SK-N-MC (cell line): ENCODE data around the gene BHLHE40.

Experiments used
- DNase-seq: peaks from one replicate; pipeline ENCODE4 v3.0.0-alpha.2; 2011; ENCODE audit warnings: low read depth, low spot score
- H3K27ac ChIP-seq: fragments of 200-600 bp; sonication (generic); 2 replicates; pipeline ENCODE4 v1.5.1; 2016; ENCODE audit warnings: mixed run types
- H3K36me3 ChIP-seq: fragments of 200-600 bp; sonication (generic); 2 replicates; pipeline ENCODE4 v1.6.1; 2017; ENCODE audit warnings: antibody characterized with exemption, low read length, mixed read lengths; ENCODE audit not compliant: insufficient read depth
- H3K4me3 ChIP-seq: fragments of 200-600 bp; sonication (generic); 2 replicates; pipeline ENCODE4 v1.5.1; 2016
- H3K9ac ChIP-seq: fragments of 200-600 bp; sonication (generic); 2 replicates; pipeline ENCODE4 v1.8.0; 2017; ENCODE audit warnings: mixed run types, mixed read lengths; ENCODE audit not compliant: insufficient read length
- H3K9me3 ChIP-seq: fragments of 200-600 bp; sonication (generic); 2 replicates; pipeline ENCODE4 v1.6.1; 2017; ENCODE audit warnings: low read depth, mild to moderate bottlenecking, antibody characterized with exemption, low read length, moderate library complexity, mixed read lengths
- EZH2 ChIP-seq: fragments of 200-600 bp; sonication (generic); IDR thresholded peaks from one replicate; pipeline ENCODE4 v1.6.1; 2017; ENCODE audit warnings: antibody characterized with exemption
- FOXP2 ChIP-seq: optimal IDR thresholded peaks from 2 replicates; pipeline ENCODE3; 2011; ENCODE audit warnings: mild to moderate bottlenecking, moderate library complexity; ENCODE audit not compliant: insufficient read depth; ENCODE audit errors: extremely low read length, control extremely low read depth
- POLR2AphosphoS5 ChIP-seq: IDR thresholded peaks from 2 replicates; pipeline ENCODE4 v1.6.1; 2012; ENCODE audit warnings: mild to moderate bottlenecking, low read depth, low read length, borderline replicate concordance

Gene BHLHE40

GRCh38 chr3:5009506-5010109, 30.4 kb downstream of the BHLHE40 start:
- no peak overlapping the region for H3K9ac ChIP-seq
- TF ChIP-seq EZH2, result no peak
- no peak for TF ChIP-seq FOXP2
- no peaks in the 10 kb centered on the region for H3K9me3 ChIP-seq
- H3K27ac ChIP-seq, result no peak overlapping the region
- no peak overlapping the region for H3K4me3 ChIP-seq
- DNase-seq, result no peak
- no peaks in the 10 kb centered on the region for H3K36me3 ChIP-seq

- H3K9ac ChIP-seq, result no peak overlapping the region
- TF ChIP-seq EZH2 (no peak), FOXP2 (no peak), POLR2AphosphoS5 (no peak)
- H3K9me3 ChIP-seq, result no peaks in the 10 kb centered on the region
- H3K27ac ChIP-seq, result no peak overlapping the region
- H3K4me3 ChIP-seq, result no peak overlapping the region
- H3K36me3 ChIP-seq, result no peaks in the 10 kb centered on the region
- no peak for DNase-seq
These were observed 30.9 kb downstream of the BHLHE40 start for GRCh38 chr3:5010140-5010539.

GRCh38 chr3:5010706-5011554, 31.7 kb downstream of the BHLHE40 start:
- TF ChIP-seq EZH2 (no peak), POLR2AphosphoS5 (no peak), FOXP2 (no peak)
- H3K9me3 ChIP-seq, result no peaks in the 10 kb centered on the region
- no peaks in the 10 kb centered on the region for H3K36me3 ChIP-seq
- H3K4me3 ChIP-seq, result no peak overlapping the region
- H3K27ac ChIP-seq, result no peak overlapping the region
- no peak for DNase-seq
- H3K9ac ChIP-seq, result no peak overlapping the region

- TF ChIP-seq POLR2AphosphoS5, result no peak
- TF ChIP-seq FOXP2, result no peak
- no peak for TF ChIP-seq EZH2
- no peaks in the 10 kb centered on the region for H3K9me3 ChIP-seq
- H3K36me3 ChIP-seq, result no peaks in the 10 kb centered on the region
- H3K27ac ChIP-seq, result no peak overlapping the region
- H3K4me3 ChIP-seq, result no peak overlapping the region
- DNase-seq, result no peak
- H3K9ac ChIP-seq, result no peak overlapping the region
These were observed 32.5 kb downstream of the BHLHE40 start for GRCh38 chr3:5011555-5012256.

DNA sequence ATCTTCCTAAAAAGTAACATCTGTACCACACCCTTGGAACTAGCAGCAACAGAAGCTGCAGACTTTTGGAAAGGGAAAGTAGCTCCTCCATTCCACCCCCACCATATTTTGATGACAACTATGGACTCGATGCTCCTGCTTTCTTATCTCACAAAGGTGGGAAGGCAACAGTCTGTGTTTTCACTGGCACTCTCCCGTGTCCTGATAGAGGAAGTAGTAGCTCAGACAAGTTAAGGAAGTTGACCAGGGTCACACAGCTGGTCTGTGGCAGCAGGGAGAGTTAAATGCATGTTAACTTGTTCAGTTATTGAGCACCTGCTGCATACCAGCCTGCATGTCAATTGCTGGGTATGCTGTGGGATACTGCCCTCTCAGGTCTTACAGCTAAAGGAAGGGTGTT, 33.1 kb downstream of the BHLHE40 start:
- DNase-seq, result no peak

DNA sequence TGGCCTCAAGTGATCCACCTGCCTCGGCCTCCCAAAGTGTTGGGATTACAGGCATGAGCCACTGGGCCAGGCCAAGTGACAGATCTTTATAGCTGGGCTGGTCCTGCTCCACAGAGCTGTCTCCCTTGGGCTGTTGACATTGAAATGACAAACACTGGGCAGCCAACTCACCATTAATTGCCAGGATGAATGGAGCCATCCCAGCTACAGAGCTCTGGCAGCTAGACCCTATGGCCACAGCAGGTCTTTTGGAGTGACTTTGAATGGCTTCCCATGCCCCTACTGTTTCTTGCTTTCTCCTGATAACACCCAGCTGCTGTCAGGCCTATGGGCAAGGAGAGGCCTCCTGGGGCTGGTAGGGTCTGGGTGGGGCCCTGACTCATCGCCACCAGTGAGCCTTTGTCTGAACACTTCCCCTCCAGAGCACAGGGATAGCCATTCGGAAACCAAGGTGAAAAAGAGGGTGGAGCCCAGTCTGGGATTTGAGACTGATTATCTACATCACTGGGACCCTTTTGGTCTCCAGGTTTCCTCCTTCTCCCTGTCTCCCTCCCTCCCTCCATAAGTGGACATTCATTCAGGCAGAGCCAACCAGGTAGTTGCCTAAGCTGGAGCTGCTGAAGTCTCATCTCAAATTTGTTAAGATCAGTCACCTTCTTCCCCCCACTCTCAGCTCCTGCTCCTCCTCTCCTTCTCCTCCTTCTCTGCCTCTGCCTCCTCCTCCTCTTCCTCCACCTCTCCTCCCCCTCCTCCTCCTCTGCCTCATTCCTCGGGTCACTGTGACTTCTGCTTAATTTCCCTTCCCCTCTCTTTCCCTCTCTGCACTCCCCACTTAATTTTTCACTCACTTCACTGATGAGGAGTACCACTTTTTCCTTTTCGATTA, 34.0 kb downstream of the BHLHE40 start:
- DNase-seq, result no peak
- Histone ChIP-seq H3K36me3 (no peaks in the 10 kb centered on the region), H3K27ac (no peak overlapping the region), H3K9ac (no peak overlapping the region), H3K9me3 (no peaks in the 10 kb centered on the region), H3K4me3 (no peak overlapping the region)
- no peak for TF ChIP-seq POLR2AphosphoS5
- no peak for TF ChIP-seq EZH2
- no peak for TF ChIP-seq FOXP2

More for the DNA sequence above, 33.1 kb downstream of the BHLHE40 start:
- Histone ChIP-seq H3K9ac (no peak overlapping the region), H3K27ac (no peak overlapping the region), H3K9me3 (no peaks in the 10 kb centered on the region), H3K4me3 (no peak overlapping the region), H3K36me3 (no peaks in the 10 kb centered on the region)
- no peak for TF ChIP-seq EZH2
- TF ChIP-seq POLR2AphosphoS5, result no peak
- no peak for TF ChIP-seq FOXP2

GRCh38 chr3:5014391-5014790, 35.2 kb downstream of the BHLHE40 start:
- Histone ChIP-seq H3K4me3 (no peak overlapping the region), H3K9me3 (no peaks in the 10 kb centered on the region), H3K27ac (no peak overlapping the region), H3K36me3 (no peaks in the 10 kb centered on the region), H3K9ac (no peak overlapping the region)
- TF ChIP-seq FOXP2, result no peak
- no peak for TF ChIP-seq EZH2
- TF ChIP-seq POLR2AphosphoS5, result no peak
- DNase-seq, result no peak

- Histone ChIP-seq H3K27ac (no peak overlapping the region), H3K4me3 (no peak overlapping the region)
These were observed 35.8 kb downstream of the BHLHE40 start for GRCh38 chr3:5015056-5015455.

More at GRCh38 chr3:5015056-5015455, 35.8 kb downstream of the BHLHE40 start:
- H3K36me3 ChIP-seq, result no peaks in the 10 kb centered on the region
- TF ChIP-seq POLR2AphosphoS5 (no peak), EZH2 (no peak), FOXP2 (no peak)
- no peaks in the 10 kb centered on the region for H3K9me3 ChIP-seq
- H3K9ac ChIP-seq, result no peak overlapping the region
- no peak for DNase-seq
